HepG2 (cell line): ENCODE measurements around the gene SSPN. TPM values are rescaled to one million over a fixed set of nuclear protein-coding genes. Genes with fewer than 3 reads are reported as not detected.

Experiments
- ATAC-seq: fragments of 200-7000 bp; cut with Tn5 transposase; 3 replicates; pipeline ENCODE4 v1.9.1; 2020; ENCODE audit warnings: mild to moderate bottlenecking, moderate library complexity
- BruUV-seq: library from RNA; stranded (reverse); fragments of 400-500 nt; replicated peaks from 2 replicates; lab custom pipeline; 2021; lab: Mats Ljungman, UMichigan
- CTCF ChIA-PET: fragments of 300-600 bp; formaldehyde crosslinking; extraction: SDS; loops from one replicate; lab custom pipeline; 2021; ENCODE audit warnings: low total read pairs, inconsistent platforms, low intra/inter-chr PET ratio; lab: Yijun Ruan, JAX
- POLR2A ChIA-PET: fragments of 350-600 bp; sonication (Branson Sonifier 250); formaldehyde crosslinking; loops from one replicate; lab custom pipeline; 2020; ENCODE audit warnings: antibody characterized with exemption, inconsistent platforms; lab: Yijun Ruan, JAX
- DNase-seq: peaks from one replicate; pipeline ENCODE4 v3.0.0-alpha.2; 2015; ENCODE audit warnings: low spot score
- FAIRE-seq: peaks from 3 replicates; lab custom pipeline; 2011; peaks lifted over from hg19 to GRCh38; lab: Jason Lieb, UNC
- H2AFZ ChIP-seq: one replicate; pipeline ENCODE4 v1.6.1; 2011; ENCODE audit warnings: low read length, inconsistent platforms
- H3K27ac ChIP-seq: fragments of 300-600 bp; 3 replicates; pipeline ENCODE4 v1.8.0; 2011; ENCODE audit warnings: mixed run types, mild to moderate bottlenecking, mixed read lengths, low read length, inconsistent platforms; ENCODE audit not compliant: insufficient read depth; ENCODE audit errors: extremely low read length
- H3K27me3 ChIP-seq, 2 experiments: fragments of 200-600 bp in 1 of 2; 2 replicates in 1 of 2; 3 replicates in 1 of 2; pipeline versions ENCODE4 v1.6.0 to v1.8.0; 2011; ENCODE audit warnings: low read length in 2 of 2, mild to moderate bottlenecking in 2 of 2, moderate library complexity in 2 of 2, inconsistent platforms in 1 of 2; ENCODE audit not compliant: insufficient read depth in 2 of 2, control insufficient read depth in 1 of 2
- H3K36me3 ChIP-seq, 2 experiments: fragments of 200-600 bp in 1 of 2; replicated peaks in 1 of 2; 2 replicates in 1 of 2; 3 replicates in 1 of 2; pipeline versions ENCODE4 v1.5.1 to v1.8.0; 2011; ENCODE audit warnings: low read length in 2 of 2, inconsistent platforms in 1 of 2; ENCODE audit not compliant: insufficient read depth in 2 of 2, control insufficient read depth in 1 of 2
- H3K4me1 ChIP-seq: 2 replicates; pipeline ENCODE4 v1.5.1; 2012; ENCODE audit warnings: low read length, inconsistent platforms; ENCODE audit not compliant: insufficient read depth
- H3K4me2 ChIP-seq: 2 replicates; pipeline ENCODE4 v1.6.0; 2011; ENCODE audit warnings: low read depth, low read length, inconsistent platforms
- H3K4me3 ChIP-seq, 3 experiments: fragments of 200-600 bp in 1 of 3; sonication (generic), shearing (Covaris generic) in 1 of 3; replicated peaks in 1 of 3; 2 replicates each; pipeline ENCODE4 v1.5.1; 2011 to 2016; ENCODE audit warnings: low read length in 3 of 3, inconsistent platforms in 2 of 3, low read depth in 2 of 3, mild to moderate bottlenecking in 2 of 3, control low read depth in 1 of 3, mixed read lengths in 1 of 3; ENCODE audit not compliant: insufficient read depth in 1 of 3
- H3K79me2 ChIP-seq: one replicate; pipeline ENCODE4 v1.6.1; 2011; ENCODE audit warnings: low read length, inconsistent platforms; ENCODE audit not compliant: insufficient read depth
- H3K9ac ChIP-seq: 2 replicates; pipeline ENCODE4 v1.6.0; 2011; ENCODE audit warnings: mild to moderate bottlenecking, low read depth, low read length, inconsistent platforms; ENCODE audit not compliant: insufficient read depth
- H3K9me3 ChIP-seq: 2 replicates; pipeline ENCODE4 v1.5.1; 2012; ENCODE audit warnings: mild to moderate bottlenecking, low read length
- H4K20me1 ChIP-seq: 2 replicates; pipeline ENCODE4 v1.6.0; 2011; ENCODE audit warnings: inconsistent platforms, mild to moderate bottlenecking, low read length, moderate library complexity; ENCODE audit not compliant: insufficient read depth
- KAT7 ChIP-seq: IDR thresholded peaks from 2 replicates; pipeline ENCODE4 v1.6.1; 2018; ENCODE audit warnings: borderline replicate concordance, missing compliant biosample characterization
- MAZ ChIP-seq, 2 experiments: sonication (generic) in 1 of 2; formaldehyde crosslinking in 1 of 2; IDR thresholded peaks; 2 replicates each; pipeline versions ENCODE4 v1.5.0 to v1.6.1; 2012 to 2020; ENCODE audit warnings: low read depth in 2 of 2, mild to moderate bottlenecking in 2 of 2, borderline replicate concordance in 1 of 2, improper control_type of control experiment in 1 of 2, low read length in 1 of 2, missing genetic modification reagents in 1 of 2, moderate library complexity in 1 of 2
- NCOA5 ChIP-seq: sonication (generic); formaldehyde crosslinking; IDR thresholded peaks from 2 replicates; pipeline ENCODE4 v1.4.0; 2020; ENCODE audit warnings: missing genetic modification reagents
- POLR2AphosphoS2 ChIP-seq: IDR thresholded peaks from 2 replicates; pipeline ENCODE4 v1.6.1; 2011; ENCODE audit warnings: low read depth, low read length, improper control_type of control experiment
- SALL1 ChIP-seq: sonication (generic); formaldehyde crosslinking; IDR thresholded peaks from 2 replicates; pipeline ENCODE4 v1.8.0; 2022; ENCODE audit warnings: mild to moderate bottlenecking, missing genetic modification reagents
- SMYD3 ChIP-seq: sonication (generic); formaldehyde crosslinking; IDR thresholded peaks from 2 replicates; pipeline ENCODE4 v1.8.1; 2023; ENCODE audit warnings: mild to moderate bottlenecking, missing genetic modification reagents
- ZNF230 ChIP-seq: sonication (generic); formaldehyde crosslinking; IDR thresholded peaks from 2 replicates; pipeline ENCODE4 v1.4.0; 2020; ENCODE audit warnings: mild to moderate bottlenecking, missing genetic modification reagents
- WGBS: methylation state at CpG from one replicate; pipeline ENCODE4 v1.1.6; 2017; ENCODE audit warnings: low lambda C conversion rate; 5-methylcytosine and 5-hydroxymethylcytosine counted together
- in situ Hi-C: cut with HindIII; loops from 2 replicates; pipeline ENCODE4 v1.10.0; 2017; ENCODE audit warnings: low pct_unique_long_range_greater_than_20kb; ENCODE audit not compliant: extremely low pct_ligation_motif_present
- intact Hi-C: fragments of 100-400 bp; cut with micrococcal nuclease; formaldehyde crosslinking; loops from one replicate; pipeline ENCODE4 v1.10.0; 2022; ENCODE audit not compliant: unreplicated experiment
- polyA plus RNA-seq, 8 experiments: library from polyadenylated mRNA; depleted of rRNA in 3 of 8; stranded (reverse) in 7 of 8; unstranded in 1 of 8; fragments of >200 nt; fragmentation: Illumina TruSeq in 4 of 8; extraction: Trizol in 4 of 8; gene quantifications; 2 replicates each; pipeline versions ENCODE4 v1.2.1 to v1.2.3, GENCODE V29; 2011 to 2016; ENCODE audit warnings: low read depth in 4 of 8, missing spikeins in 1 of 8, mixed read lengths in 1 of 8; ENCODE audit not compliant: insufficient read depth in 1 of 8
- total RNA-seq, 5 experiments: library from RNA; depleted of rRNA; stranded (reverse); fragments of >200 nt; fragmentation: Illumina TruSeq; extraction: Trizol; gene quantifications; 2 replicates each; pipeline ENCODE4 v1.2.3, GENCODE V29; 2016; ENCODE audit warnings: low read depth in 1 of 5
- TF ChIP-seq, protein P1 (sequence below): sonication (generic); formaldehyde crosslinking; IDR thresholded peaks from 2 replicates; pipeline ENCODE4 v1.8.0; 2022; ENCODE audit warnings: missing genetic modification reagents, mild to moderate bottlenecking, inconsistent platforms, borderline replicate concordance

The SSPN gene
- total and polyA plus RNA-seq, 2 of the 13 experiments (the other 11 are each of a cell fraction or from before 2014, with no cell fraction given): not detected

DNA sequence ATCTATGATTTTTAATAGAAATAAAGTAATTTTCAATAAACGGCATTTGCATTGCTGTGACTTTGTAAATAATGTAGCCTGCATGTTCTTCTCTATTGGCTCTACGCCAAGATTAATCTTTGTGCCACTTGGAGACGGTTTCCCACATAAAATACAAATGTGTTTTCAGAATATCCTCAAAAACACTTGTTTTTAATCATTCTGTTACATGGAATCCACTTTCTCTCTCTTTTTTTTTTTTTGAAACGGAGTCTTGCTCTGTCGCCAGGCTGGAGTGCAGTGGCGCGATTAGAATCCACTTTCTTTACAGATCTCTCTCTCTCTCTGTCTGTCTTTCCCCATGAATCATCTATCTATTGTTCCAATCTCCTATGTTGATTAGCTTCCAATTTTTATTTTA lies 22.8 kb upstream of the SSPN start:
- intact Hi-C loops: no loop called here
- TF ChIP-seq SMYD3 (no peak), NCOA5 (no peak), KAT7 (CRISPR knock-in tag) (no peak), ZNF230 (CRISPR knock-in tag) (no peak), SALL1 (no peak), MAZ (IDR thresholded peaks at IDR 0.05; ENCODE audit: borderline replicate concordance, low read depth, low read length) (no peak), MAZ (CRISPR knock-in tag; IDR thresholded peaks at IDR 0.05; ENCODE audit: low read depth) (no peak), POLR2AphosphoS2 (no peak)
- TF ChIP-seq, protein P1, sequence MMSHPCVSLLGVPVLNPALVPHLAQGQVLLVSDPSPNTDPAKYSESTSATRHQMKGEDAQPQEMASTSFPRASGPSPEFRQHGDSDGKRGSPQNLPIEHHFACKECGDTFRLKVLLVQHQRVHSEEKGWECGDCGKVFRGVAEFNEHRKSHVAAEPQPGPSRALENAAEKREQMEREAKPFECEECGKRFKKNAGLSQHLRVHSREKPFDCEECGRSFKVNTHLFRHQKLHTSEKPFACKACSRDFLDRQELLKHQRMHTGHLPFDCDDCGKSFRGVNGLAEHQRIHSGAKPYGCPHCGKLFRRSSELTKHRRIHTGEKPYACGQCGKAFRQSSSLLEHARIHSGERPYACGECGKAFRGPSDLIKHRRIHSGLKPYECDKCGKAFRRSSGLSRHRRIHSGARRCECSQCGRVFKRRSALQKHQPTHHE: no peak
- Histone ChIP-seq H3K4me1 (no peaks in the 10 kb centered on the region), H3K9me3 (no peaks in the 10 kb centered on the region), H3K79me2 (no peaks in the 10 kb centered on the region), H3K9ac (no peak overlapping the region), H3K27ac (no peak overlapping the region), H4K20me1 (no peaks in the 10 kb centered on the region), H3K4me2 (no peak overlapping the region), H3K36me3 (no peaks in the 10 kb centered on the region), H3K27me3 (peaks cover 0 to 10% of the 10 kb centered on the region in 2 experiments; a peak in 2 of 5 replicates), H2AFZ (no peak overlapping the region), H3K4me3 (no peak overlapping the region)
- FAIRE-seq (no peak), ATAC-seq (no peak), DNase-seq (no peak)
- in situ Hi-C loops: no loop called here
- 54% methylated on average over 7 of the region's 7 CpGs for WGBS
- BruUV-seq: no TSS peak
- ChIA-PET CTCF (no interaction called here), POLR2A (no interaction called here)
